ENCODE results near the gene EDEM1. TPM values are rescaled to one million over a fixed set of nuclear protein-coding genes. Genes with fewer than 3 reads are reported as not detected.
"Not testable (repeated sequence)": the region's sequence is repeated elsewhere in the genome, so short reads cannot be mapped to it uniquely, and the experiment has no call there.

EDEM1 gene
- total RNA-seq, 1 donor from 2014 or later: 187 TPM

DNA sequence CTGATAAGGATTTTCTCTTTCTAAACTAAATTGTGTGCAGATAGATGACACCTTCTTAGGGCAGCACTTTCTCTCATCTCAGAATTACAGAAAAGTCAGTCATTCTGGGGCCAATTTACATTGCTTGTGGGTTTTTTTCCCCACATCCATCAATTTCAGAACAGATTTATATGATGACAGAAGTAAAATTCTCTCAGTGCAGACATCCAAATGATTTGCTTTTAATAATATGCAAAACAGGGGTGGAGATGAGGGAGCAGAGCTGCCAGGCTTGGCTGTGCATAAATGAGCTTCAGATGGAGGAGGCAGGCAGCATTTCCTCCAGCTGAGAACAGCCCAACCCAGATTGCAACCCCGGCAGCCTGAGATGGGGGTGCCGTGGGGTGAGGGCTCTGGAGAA is 44.0 kb downstream of the EDEM1 start:
- H3K4me1 Mint-ChIP-seq (ENCODE audit: low read depth): no peaks in the 10 kb centered on the region
- peaks cover 2% of the 10 kb centered on the region for H3K27me3 Mint-ChIP-seq (ENCODE audit: low read depth)
- no peaks in the 10 kb centered on the region for H3K9me3 Mint-ChIP-seq
- DNase-seq (ENCODE audit: low spot score): no peak
- no peak overlapping the region for H3K27ac Mint-ChIP-seq
- intact Hi-C loops (cut with micrococcal nuclease): no loop called here
- H3K4me3 Mint-ChIP-seq (ENCODE audit: low read depth): no peak overlapping the region
- no peaks in the 10 kb centered on the region for H3K36me3 Mint-ChIP-seq (ENCODE audit: low read depth)

DNA sequence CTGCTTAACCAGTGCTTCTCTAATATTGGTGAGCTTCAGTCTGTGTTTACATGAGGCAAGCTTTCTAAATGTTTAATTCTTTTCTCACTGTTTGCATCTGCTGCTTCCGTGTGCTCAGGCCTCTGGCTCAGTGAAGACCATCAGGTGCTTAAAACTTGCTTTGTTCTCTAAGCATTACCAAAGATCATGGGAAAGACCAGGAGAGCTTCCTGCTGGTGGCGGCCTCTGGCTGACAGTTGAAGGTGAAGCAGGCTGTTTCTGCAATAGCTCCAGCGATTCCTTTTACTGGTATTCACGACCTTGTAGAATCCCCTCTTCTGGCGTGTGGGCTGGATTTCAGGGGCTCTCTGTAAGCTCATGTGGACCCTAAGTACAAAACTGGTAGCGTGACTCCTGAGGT is 45.1 kb downstream of the EDEM1 start:
- intact Hi-C loops (cut with micrococcal nuclease): no loop called here
- Mint-ChIP-seq H3K27ac (no peak overlapping the region), H3K27me3 (ENCODE audit: low read depth) (peaks cover 2% of the 10 kb centered on the region), H3K36me3 (ENCODE audit: low read depth) (no peaks in the 10 kb centered on the region), H3K9me3 (no peaks in the 10 kb centered on the region), H3K4me1 (ENCODE audit: low read depth) (no peaks in the 10 kb centered on the region), H3K4me3 (ENCODE audit: low read depth) (no peak overlapping the region)
- DNase-seq (ENCODE audit: low spot score): no peak

DNA sequence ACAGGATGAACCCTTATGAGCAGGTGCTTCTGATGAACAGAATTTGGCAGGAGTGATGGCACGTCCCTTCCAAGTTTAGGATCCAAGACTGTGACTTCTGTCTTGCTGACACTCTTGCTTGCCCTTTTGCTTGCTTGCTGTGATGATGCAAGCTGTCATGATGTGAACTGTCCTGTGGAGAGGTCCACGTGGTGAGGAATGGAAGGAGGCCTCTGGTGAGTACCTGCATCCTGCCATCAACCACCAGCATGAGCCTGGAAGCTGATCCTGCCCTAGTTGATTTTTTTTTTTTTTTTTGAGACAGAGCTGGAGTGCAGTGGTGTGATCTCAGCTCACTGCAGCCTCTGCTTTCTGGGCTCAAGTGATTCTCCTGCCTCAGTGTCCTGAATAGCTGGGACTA is 45.5 kb downstream of the EDEM1 start:
- no peak overlapping the region for H3K27ac Mint-ChIP-seq

DNA sequence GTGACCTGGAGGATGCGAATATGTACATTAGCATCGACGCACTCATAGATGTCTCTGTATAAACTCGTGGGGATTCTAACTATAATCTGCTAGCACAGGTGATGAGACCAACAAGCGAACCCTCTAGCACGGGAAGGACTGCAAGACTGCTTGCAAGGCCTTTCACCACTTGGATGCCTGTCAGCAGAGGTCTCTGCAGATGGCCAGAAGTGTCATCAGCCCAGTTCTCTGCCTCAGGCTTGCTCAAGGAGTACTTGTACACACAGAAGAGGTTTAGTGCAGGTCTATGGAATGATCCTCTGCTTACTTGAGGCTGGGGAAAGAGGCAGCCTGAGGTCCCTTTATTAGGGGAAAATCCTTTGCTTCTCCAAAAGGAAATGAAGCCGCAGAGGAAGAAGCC is 48.1 kb downstream of the EDEM1 start:
- DNase-seq (ENCODE audit: low spot score): no peak
- no peaks in the 10 kb centered on the region for H3K36me3 Mint-ChIP-seq (ENCODE audit: low read depth)
- H3K4me1 Mint-ChIP-seq (ENCODE audit: low read depth): no peaks in the 10 kb centered on the region
- no peaks in the 10 kb centered on the region for H3K9me3 Mint-ChIP-seq
- intact Hi-C loops (cut with micrococcal nuclease): no loop called here
- H3K27ac Mint-ChIP-seq: no peak overlapping the region
- H3K4me3 Mint-ChIP-seq (ENCODE audit: low read depth): no peak overlapping the region
- H3K27me3 Mint-ChIP-seq (ENCODE audit: low read depth): peaks cover 2% of the 10 kb centered on the region

More for the DNA sequence above, 45.5 kb downstream of the EDEM1 start:
- intact Hi-C loops (cut with micrococcal nuclease): no loop called here
- no peak for DNase-seq (ENCODE audit: low spot score)
- no peaks in the 10 kb centered on the region for H3K36me3 Mint-ChIP-seq (ENCODE audit: low read depth)
- no peak overlapping the region for H3K4me3 Mint-ChIP-seq (ENCODE audit: low read depth)
- H3K9me3 Mint-ChIP-seq: no peaks in the 10 kb centered on the region
- H3K4me1 Mint-ChIP-seq (ENCODE audit: low read depth): no peaks in the 10 kb centered on the region
- peaks cover 2% of the 10 kb centered on the region for H3K27me3 Mint-ChIP-seq (ENCODE audit: low read depth)

DNA sequence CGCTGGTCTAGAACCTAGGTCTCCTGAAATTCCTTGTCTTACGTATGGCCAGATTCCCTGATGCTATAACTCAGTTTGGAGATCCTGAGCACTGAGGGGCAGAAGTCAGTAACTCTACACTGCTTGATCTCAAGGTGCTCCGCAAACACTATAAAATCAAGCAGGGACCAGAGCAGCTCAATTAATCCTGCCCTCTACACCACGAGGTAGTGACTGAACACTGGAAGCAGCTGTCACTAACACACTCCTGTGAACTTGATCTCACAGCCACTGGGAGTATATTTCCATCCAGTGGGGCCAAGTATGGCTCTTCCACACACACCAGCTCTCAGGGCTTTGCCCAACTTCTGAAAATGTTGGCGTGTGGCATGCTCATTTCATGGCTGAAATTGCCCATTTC is 51.0 kb downstream of the EDEM1 start:
- intact Hi-C loops (cut with micrococcal nuclease): no loop called here
- DNase-seq (ENCODE audit: low spot score): no peak
- H3K36me3 Mint-ChIP-seq (ENCODE audit: low read depth): no peaks in the 10 kb centered on the region
- no peaks in the 10 kb centered on the region for H3K4me1 Mint-ChIP-seq (ENCODE audit: low read depth)
- H3K27ac Mint-ChIP-seq: no peak overlapping the region
- H3K9me3 Mint-ChIP-seq: peaks cover 2% of the 10 kb centered on the region
- H3K27me3 Mint-ChIP-seq (ENCODE audit: low read depth): no peaks in the 10 kb centered on the region
- no peak overlapping the region for H3K4me3 Mint-ChIP-seq (ENCODE audit: low read depth)

DNA sequence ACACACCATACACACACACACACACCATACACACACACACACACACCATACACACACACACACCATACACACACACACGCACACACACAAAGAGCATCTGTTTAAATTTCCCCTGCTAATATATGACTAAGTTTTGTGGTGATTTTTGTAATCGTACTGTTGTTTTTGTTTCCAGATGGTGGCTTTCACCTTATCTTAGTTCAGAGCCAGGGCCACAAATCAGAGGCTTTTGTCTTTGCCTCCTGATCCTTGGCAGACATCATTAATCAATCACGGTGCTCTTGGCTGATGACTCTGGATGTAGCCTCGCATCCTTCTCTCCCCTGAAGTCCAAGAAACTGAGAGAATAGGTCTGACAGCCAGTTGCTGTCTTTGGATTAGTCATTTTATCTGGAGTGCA is 52.1 kb downstream of the EDEM1 start:
- intact Hi-C loops (cut with micrococcal nuclease): no loop called here
- Mint-ChIP-seq H3K4me3 (ENCODE audit: low read depth) (no peak overlapping the region), H3K27me3 (ENCODE audit: low read depth) (no peaks in the 10 kb centered on the region), H3K27ac (no peak overlapping the region), H3K36me3 (ENCODE audit: low read depth) (no peaks in the 10 kb centered on the region), H3K4me1 (ENCODE audit: low read depth) (no peaks in the 10 kb centered on the region), H3K9me3 (peaks cover 12% of the 10 kb centered on the region)
- DNase-seq (ENCODE audit: low spot score): no peak

DNA sequence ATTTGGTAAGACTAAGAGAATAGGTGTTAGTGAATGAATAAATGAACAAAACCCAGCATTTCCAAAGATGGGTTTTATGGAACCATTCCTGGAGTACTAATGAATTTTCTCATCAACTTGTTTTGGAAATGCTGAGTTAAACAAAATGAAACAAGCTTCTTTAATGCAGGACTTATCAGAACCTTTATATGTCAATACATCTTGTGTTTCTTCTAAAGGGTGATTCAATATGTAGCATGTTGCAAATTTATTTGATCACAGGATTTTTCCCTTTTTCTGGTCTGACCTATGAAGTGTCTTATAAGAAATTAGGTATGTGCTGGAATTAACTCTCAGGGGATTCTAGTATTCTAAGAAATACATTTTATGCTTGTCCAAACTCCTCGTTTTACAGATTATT is 53.2 kb downstream of the EDEM1 start:
- no peaks in the 10 kb centered on the region for H3K36me3 Mint-ChIP-seq (ENCODE audit: low read depth)
- H3K27ac Mint-ChIP-seq: no peak overlapping the region
- H3K27me3 Mint-ChIP-seq (ENCODE audit: low read depth): no peaks in the 10 kb centered on the region
- H3K4me3 Mint-ChIP-seq (ENCODE audit: low read depth): no peak overlapping the region
- no peaks in the 10 kb centered on the region for H3K4me1 Mint-ChIP-seq (ENCODE audit: low read depth)
- H3K9me3 Mint-ChIP-seq: peaks cover 12% of the 10 kb centered on the region
- intact Hi-C loops (cut with micrococcal nuclease): no loop called here
- no peak for DNase-seq (ENCODE audit: low spot score)

DNA sequence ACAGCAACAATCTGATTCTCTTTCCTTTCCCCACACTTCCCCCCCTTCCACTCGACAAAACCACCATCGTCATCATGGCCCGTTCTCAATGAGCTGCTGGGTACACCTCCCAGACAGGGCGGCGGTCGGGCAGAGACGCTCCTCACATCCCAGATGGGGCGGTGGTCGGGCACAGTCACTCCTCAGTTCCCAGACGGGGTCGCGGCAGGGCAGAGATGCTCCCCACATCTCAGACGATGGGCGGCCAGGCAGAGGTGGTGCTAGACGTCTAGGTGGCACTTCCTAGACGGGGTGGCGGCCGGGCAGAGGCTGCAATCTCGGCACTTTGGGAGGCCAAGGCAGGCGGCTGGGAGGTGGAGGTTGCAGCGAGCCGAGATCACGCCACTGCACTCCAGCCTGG is 55.3 kb downstream of the EDEM1 start:
- H3K4me3 Mint-ChIP-seq (ENCODE audit: low read depth); intact Hi-C loops (cut with micrococcal nuclease); H3K27ac Mint-ChIP-seq; DNase-seq (ENCODE audit: low spot score); H3K36me3 Mint-ChIP-seq (ENCODE audit: low read depth); H3K27me3 Mint-ChIP-seq (ENCODE audit: low read depth); H3K4me1 Mint-ChIP-seq (ENCODE audit: low read depth): not testable (repeated sequence)
- peaks cover 12% of the 10 kb centered on the region for H3K9me3 Mint-ChIP-seq

DNA sequence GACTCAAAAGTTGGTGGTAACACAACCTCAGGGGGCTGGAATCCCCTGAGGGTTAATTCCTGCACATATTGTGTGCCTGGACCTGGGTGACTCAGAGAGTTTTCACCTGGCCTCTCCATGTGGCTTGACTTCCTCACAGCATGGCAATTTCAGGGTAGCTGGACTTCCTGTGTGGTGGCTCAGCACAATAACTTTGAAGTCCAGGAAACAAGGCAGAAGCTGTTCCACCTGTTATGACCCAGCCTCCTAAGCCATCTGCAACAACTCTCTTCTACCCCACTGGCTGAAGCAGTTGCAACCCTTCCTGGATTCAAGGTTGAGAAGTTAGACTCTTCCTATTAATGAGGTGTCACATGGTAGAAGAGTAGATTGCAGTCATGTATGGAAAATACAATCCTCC is 58.4 kb downstream of the EDEM1 start:
- H3K27me3 Mint-ChIP-seq (ENCODE audit: low read depth): no peaks in the 10 kb centered on the region
- intact Hi-C loops (cut with micrococcal nuclease): no loop called here
- H3K4me3 Mint-ChIP-seq (ENCODE audit: low read depth): no peak overlapping the region
- no peak for DNase-seq (ENCODE audit: low spot score)
- H3K9me3 Mint-ChIP-seq: peaks cover 12% of the 10 kb centered on the region
- H3K4me1 Mint-ChIP-seq (ENCODE audit: low read depth): no peaks in the 10 kb centered on the region
- H3K27ac Mint-ChIP-seq: no peak overlapping the region
- H3K36me3 Mint-ChIP-seq (ENCODE audit: low read depth): no peaks in the 10 kb centered on the region

DNA sequence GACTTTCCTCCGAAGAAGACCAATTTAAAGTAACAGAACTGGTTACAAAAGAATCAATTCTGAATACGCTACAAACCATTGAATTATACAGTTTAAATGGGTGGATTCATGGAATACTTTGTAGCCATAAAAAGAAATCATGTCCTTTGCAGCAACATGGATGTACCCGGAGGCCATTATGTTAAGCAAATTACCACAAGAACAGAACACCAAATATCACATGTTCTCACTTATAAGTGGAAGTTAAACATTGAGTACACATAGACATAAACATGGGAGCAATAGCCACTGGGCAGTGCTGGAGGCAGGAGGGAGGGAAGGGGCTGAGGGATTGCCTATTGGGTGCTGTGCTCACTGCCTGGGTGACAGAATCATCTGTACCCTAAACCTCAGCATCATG is 61.3 kb downstream of the EDEM1 start:
- Mint-ChIP-seq H3K4me3 (ENCODE audit: low read depth) (no peak overlapping the region), H3K27ac (no peak overlapping the region), H3K9me3 (peaks cover 8% of the 10 kb centered on the region), H3K4me1 (ENCODE audit: low read depth) (no peaks in the 10 kb centered on the region), H3K27me3 (ENCODE audit: low read depth) (no peaks in the 10 kb centered on the region), H3K36me3 (ENCODE audit: low read depth) (no peaks in the 10 kb centered on the region)
- DNase-seq (ENCODE audit: low spot score): no peak
- intact Hi-C loops (cut with micrococcal nuclease): no loop called here

DNA sequence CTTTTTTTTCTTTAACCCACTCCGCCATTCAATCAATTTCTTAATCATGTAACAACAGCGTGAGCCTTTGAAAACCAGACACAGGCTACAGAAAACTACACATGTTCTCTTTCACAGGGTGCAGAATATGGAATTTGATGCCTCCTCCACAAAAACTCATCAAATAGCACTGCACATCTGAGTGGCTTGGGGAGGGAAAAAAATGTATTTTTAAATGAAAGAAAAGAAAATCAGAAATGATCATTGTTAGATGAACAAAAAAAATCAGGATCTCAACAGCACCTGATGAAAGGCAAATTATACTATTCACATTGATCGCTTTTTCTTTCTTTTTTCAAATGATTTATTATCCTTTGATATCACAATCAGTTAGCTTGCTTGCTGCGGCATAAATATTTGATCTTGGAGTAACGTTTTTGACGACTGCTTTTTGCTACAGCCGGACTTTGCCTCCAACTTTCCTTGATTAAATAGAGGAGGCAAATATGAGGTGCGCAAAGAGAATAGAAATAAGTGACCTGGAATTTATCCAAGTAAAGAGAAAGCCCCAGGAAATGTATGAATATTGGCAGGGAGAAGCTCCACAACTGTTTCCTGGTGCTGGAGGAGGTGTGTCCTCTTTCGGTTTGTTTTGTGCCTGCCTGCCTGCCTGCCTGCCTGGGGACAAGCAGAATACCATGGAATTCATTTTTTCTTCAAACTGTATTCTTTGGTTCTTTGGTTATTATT is 63.1 kb downstream of the EDEM1 start:
- intact Hi-C loops (cut with micrococcal nuclease): no loop called here
- no peak overlapping the region for H3K27ac Mint-ChIP-seq
- H3K36me3 Mint-ChIP-seq (ENCODE audit: low read depth): no peaks in the 10 kb centered on the region

DNA sequence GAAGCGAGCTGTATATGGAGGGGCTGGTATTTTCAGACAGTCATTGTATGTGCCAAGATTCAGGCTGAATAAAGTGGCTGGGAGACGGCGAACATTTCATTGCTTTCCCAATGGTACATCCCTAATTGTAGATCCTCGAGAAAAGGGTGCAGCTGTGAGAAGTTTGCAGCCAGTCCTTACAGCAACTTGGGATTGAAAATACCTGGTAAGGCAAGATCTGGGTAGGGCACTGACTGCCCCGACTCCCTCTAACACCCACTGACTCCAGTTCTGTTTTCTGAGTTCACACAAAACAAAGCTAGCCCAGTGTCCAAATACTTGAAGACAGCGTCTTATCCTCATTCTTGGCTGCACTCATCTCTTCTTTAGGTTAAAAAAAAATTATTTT is 63.7 kb downstream of the EDEM1 start:
- no peak overlapping the region for H3K4me3 Mint-ChIP-seq (ENCODE audit: low read depth)
- H3K4me1 Mint-ChIP-seq (ENCODE audit: low read depth): no peaks in the 10 kb centered on the region
- H3K27me3 Mint-ChIP-seq (ENCODE audit: low read depth): no peaks in the 10 kb centered on the region
- no peak overlapping the region for H3K27ac Mint-ChIP-seq
- intact Hi-C loops (cut with micrococcal nuclease): no loop called here
- H3K9me3 Mint-ChIP-seq: no peaks in the 10 kb centered on the region
- no peaks in the 10 kb centered on the region for H3K36me3 Mint-ChIP-seq (ENCODE audit: low read depth)
- no peak for DNase-seq (ENCODE audit: low spot score)

More for the DNA sequence above, 63.1 kb downstream of the EDEM1 start:
- H3K4me3 Mint-ChIP-seq (ENCODE audit: low read depth): no peak overlapping the region
- H3K4me1 Mint-ChIP-seq (ENCODE audit: low read depth): no peaks in the 10 kb centered on the region
- H3K27me3 Mint-ChIP-seq (ENCODE audit: low read depth): no peaks in the 10 kb centered on the region
- no peak for DNase-seq (ENCODE audit: low spot score)
- no peaks in the 10 kb centered on the region for H3K9me3 Mint-ChIP-seq

DNA sequence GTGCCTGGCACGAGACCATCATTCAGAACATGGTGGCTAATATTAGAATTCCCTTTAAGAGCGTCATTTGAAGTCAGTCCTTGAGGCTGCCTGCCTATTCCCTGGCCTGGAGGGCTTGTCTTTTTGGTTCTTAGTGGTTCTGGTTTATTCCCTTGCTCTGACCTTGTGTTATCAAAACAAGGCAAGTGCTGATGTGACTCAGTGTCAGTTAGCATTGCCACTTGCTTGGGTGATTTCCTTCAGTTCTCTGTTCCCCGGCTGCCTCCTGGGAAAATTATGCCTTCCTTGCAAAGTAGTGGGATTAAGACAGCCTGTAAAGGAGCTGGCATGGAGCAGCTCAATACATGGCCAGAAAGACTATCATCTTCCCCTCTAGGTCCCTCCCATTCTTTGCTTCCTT is 64.6 kb downstream of the EDEM1 start:
- no peaks in the 10 kb centered on the region for H3K9me3 Mint-ChIP-seq
- H3K27ac Mint-ChIP-seq: no peak overlapping the region
- no peak for DNase-seq (ENCODE audit: low spot score)
- H3K36me3 Mint-ChIP-seq (ENCODE audit: low read depth): no peaks in the 10 kb centered on the region
- no peaks in the 10 kb centered on the region for H3K27me3 Mint-ChIP-seq (ENCODE audit: low read depth)
- no peaks in the 10 kb centered on the region for H3K4me1 Mint-ChIP-seq (ENCODE audit: low read depth)
- intact Hi-C loops (cut with micrococcal nuclease): no loop called here
- H3K4me3 Mint-ChIP-seq (ENCODE audit: low read depth): no peak overlapping the region

Measured in activated T-helper 2 cell treated with anti-CD3 and anti-CD28 coated beads, Interferon-gamma antibody, Interleukin-2, Interleukin-4, amounts not matched to agents 10 μg/mL and 5 μg/mL and 100 μg/mL, durations not matched to agents 14 hours and 24 hours and 36 hours (primary cell).